HEK293 (cell line): ENCODE measurements around the gene RTN4RL2.

ENCODE experiments used
- CTCF ChIA-PET: fragments of 350-600 bp; formaldehyde crosslinking; extraction: SDS; loops from one replicate; lab custom pipeline; 2021; ENCODE audit warnings: antibody characterized with exemption; lab: Yijun Ruan, JAX
- POLR2A ChIA-PET: fragments of 300-600 bp; formaldehyde crosslinking; extraction: SDS; loops from one replicate; lab custom pipeline; 2020; ENCODE audit warnings: antibody characterized with exemption, inconsistent platforms; lab: Yijun Ruan, JAX
- H3K27ac ChIP-seq: fragments of 200-500 bp; sonication (Bioruptor generic); 2 replicates; pipeline ENCODE4 v1.5.1; 2014; ENCODE audit warnings: low read depth, low read length, control low read depth, inconsistent platforms; ENCODE audit errors: extremely low read depth
- H3K36me3 ChIP-seq, 2 experiments: fragments of 200-500 bp in 1 of 2; sonication (Bioruptor generic) in 1 of 2; 1 replicate in 1 of 2; 2 replicates in 1 of 2; pipeline ENCODE4 v1.5.1; 2014 to 2017; ENCODE audit warnings: inconsistent platforms in 2 of 2, low read length in 2 of 2; ENCODE audit not compliant: control insufficient read depth in 2 of 2, insufficient read depth in 1 of 2
- H3K4me1 ChIP-seq: fragments of 200-500 bp; sonication (Bioruptor generic); 2 replicates; pipeline ENCODE4 v1.5.1; 2014; ENCODE audit warnings: mild to moderate bottlenecking, low read length, inconsistent platforms; ENCODE audit not compliant: control insufficient read depth, insufficient read depth
- H3K4me3 ChIP-seq: 2 replicates; pipeline ENCODE4 v1.5.1; 2011; ENCODE audit warnings: low read depth, mild to moderate bottlenecking, control low read depth, low read length, moderate library complexity
- H3K9me3 ChIP-seq: fragments of 200-500 bp; sonication (Bioruptor generic); 2 replicates; pipeline ENCODE4 v1.5.1; 2014; ENCODE audit warnings: low read depth, low read length, inconsistent platforms; ENCODE audit not compliant: control insufficient read depth, insufficient read depth
- GLIS2 ChIP-seq: fragments of 450-650 bp; formaldehyde crosslinking; IDR thresholded peaks from 2 replicates; pipeline ENCODE4 v1.5.1; 2016; ENCODE audit warnings: missing biosample characterization, missing genetic modification characterization
- HOXD13 ChIP-seq: sonication (generic); formaldehyde crosslinking; IDR thresholded peaks from 2 replicates; pipeline ENCODE4 v1.8.0; 2022; ENCODE audit warnings: missing genetic modification reagents, borderline replicate concordance
- KLF16 ChIP-seq: fragments of 450-650 bp; formaldehyde crosslinking; IDR thresholded peaks from 2 replicates; pipeline ENCODE4 v1.5.1; 2017; ENCODE audit warnings: missing biosample characterization, missing genetic modification characterization
- KLF17 ChIP-seq: fragments of 450-650 bp; formaldehyde crosslinking; IDR thresholded peaks from 2 replicates; pipeline ENCODE4 v1.5.1; 2016; ENCODE audit warnings: missing biosample characterization, missing genetic modification characterization
- MEIS1 ChIP-seq: sonication (generic); formaldehyde crosslinking; IDR thresholded peaks from 2 replicates; pipeline ENCODE4 v1.8.1; 2022; ENCODE audit warnings: missing genetic modification reagents, mild to moderate bottlenecking, borderline replicate concordance
- PRDM2 ChIP-seq: fragments of 450-650 bp; formaldehyde crosslinking; IDR thresholded peaks from 2 replicates; pipeline ENCODE4 v1.5.1; 2016; ENCODE audit warnings: missing biosample characterization, missing genetic modification characterization, borderline replicate concordance
- RBAK ChIP-seq: fragments of 450-650 bp; formaldehyde crosslinking; IDR thresholded peaks from 2 replicates; pipeline ENCODE4 v1.5.1; 2016; ENCODE audit warnings: missing biosample characterization, missing genetic modification characterization
- REST ChIP-seq: fragments of 450-650 bp; formaldehyde crosslinking; IDR thresholded peaks from 2 replicates; pipeline ENCODE4 v1.5.1; 2016; ENCODE audit warnings: missing biosample characterization, missing genetic modification characterization
- ZBTB26 ChIP-seq: fragments of 450-650 bp; formaldehyde crosslinking; optimal IDR thresholded peaks from 2 replicates; pipeline ENCODE3; 2016; ENCODE audit warnings: missing biosample characterization, mild to moderate bottlenecking, missing genetic modification characterization
- ZBTB6 ChIP-seq: fragments of 450-650 bp; formaldehyde crosslinking; IDR thresholded peaks from 2 replicates; pipeline ENCODE4 v1.5.1; 2017; ENCODE audit warnings: missing biosample characterization, missing genetic modification characterization
- ZNF169 ChIP-seq: fragments of 450-650 bp; formaldehyde crosslinking; IDR thresholded peaks from 2 replicates; pipeline ENCODE4 v1.5.1; 2016; ENCODE audit warnings: missing biosample characterization, missing genetic modification characterization
- ZNF221 ChIP-seq: fragments of 450-650 bp; formaldehyde crosslinking; IDR thresholded peaks from 2 replicates; pipeline ENCODE4 v1.5.1; 2017; ENCODE audit warnings: missing biosample characterization, missing genetic modification characterization, borderline replicate concordance
- ZNF223 ChIP-seq: fragments of 450-650 bp; formaldehyde crosslinking; IDR thresholded peaks from 2 replicates; pipeline ENCODE4 v1.5.1; 2016; ENCODE audit warnings: missing biosample characterization, missing genetic modification characterization
- ZNF24 ChIP-seq: fragments of 450-650 bp; formaldehyde crosslinking; IDR thresholded peaks from 2 replicates; pipeline ENCODE4 v1.5.1; 2016; ENCODE audit warnings: missing biosample characterization, missing genetic modification characterization
- ZNF280D ChIP-seq: fragments of 450-650 bp; formaldehyde crosslinking; IDR thresholded peaks from 2 replicates; pipeline ENCODE4 v1.5.1; 2016; ENCODE audit warnings: missing biosample characterization, missing genetic modification characterization
- ZNF292 ChIP-seq: fragments of 450-650 bp; formaldehyde crosslinking; IDR thresholded peaks from 2 replicates; pipeline ENCODE4 v1.5.1; 2016; ENCODE audit warnings: low read depth, missing biosample characterization, missing genetic modification characterization, borderline replicate concordance
- ZNF548 ChIP-seq: fragments of 450-650 bp; formaldehyde crosslinking; IDR thresholded peaks from 2 replicates; pipeline ENCODE4 v1.5.1; 2016; ENCODE audit warnings: missing biosample characterization, missing genetic modification characterization
- ZNF585B ChIP-seq: fragments of 450-650 bp; formaldehyde crosslinking; IDR thresholded peaks from 2 replicates; pipeline ENCODE4 v1.5.1; 2016; ENCODE audit warnings: missing biosample characterization, missing genetic modification characterization
- ZNF664 ChIP-seq: fragments of 450-650 bp; formaldehyde crosslinking; IDR thresholded peaks from 2 replicates; pipeline ENCODE4 v1.5.1; 2016; ENCODE audit warnings: missing biosample characterization, missing genetic modification characterization
- ZSCAN23 ChIP-seq: fragments of 450-650 bp; formaldehyde crosslinking; IDR thresholded peaks from 2 replicates; pipeline ENCODE4 v1.5.1; 2016; ENCODE audit warnings: missing biosample characterization, missing genetic modification characterization

The RTN4RL2 gene

GRCh38 chr11:57421805-57422204 lies 38.5 kb upstream of the RTN4RL2 start:
- ChIA-PET POLR2A (no interaction called here), CTCF (interaction anchor here (0.6 kb wide), 2 partner anchors 36 to 40 kb away, joined by 3 to 7 read pairs; no protein-coding TSS in a partner anchor)
- TF ChIP-seq ZNF221 (tag by site-specific recombination), result no peak
- TF ChIP-seq ZNF292 (tag by site-specific recombination), result no peak
- TF ChIP-seq MEIS1 (CRISPR knock-in tag), result no peak
- TF ChIP-seq ZNF169 (tag by site-specific recombination), result no peak
- TF ChIP-seq ZBTB26 (tag by site-specific recombination), result no peak
- TF ChIP-seq ZNF664 (tag by site-specific recombination), result no peak
- TF ChIP-seq KLF16 (tag by site-specific recombination), result no peak
- no peak for TF ChIP-seq ZBTB6 (tag by site-specific recombination)
- no peak for TF ChIP-seq PRDM2 (tag by site-specific recombination)
- TF ChIP-seq RBAK, result no peak
- TF ChIP-seq ZNF585B (tag by site-specific recombination), result no peak
- no peaks in the 10 kb centered on the region for H3K36me3 ChIP-seq
- H3K27ac ChIP-seq, result no peak overlapping the region
- H3K4me3 ChIP-seq, result no peak overlapping the region
- no peaks in the 10 kb centered on the region for H3K9me3 ChIP-seq
- no peaks in the 10 kb centered on the region for H3K4me1 ChIP-seq

- Histone ChIP-seq H3K9me3 (no peaks in the 10 kb centered on the region), H3K27ac (no peak overlapping the region), H3K4me3 (no peak overlapping the region), H3K4me1 (no peaks in the 10 kb centered on the region), H3K36me3 (no peaks in the 10 kb centered on the region)
- ChIA-PET CTCF (no interaction called here), POLR2A (no interaction called here)
- TF ChIP-seq REST (no peak), ZNF280D (tag by site-specific recombination) (no peak), ZSCAN23 (tag by site-specific recombination) (no peak), ZNF548 (tag by site-specific recombination) (no peak), GLIS2 (no peak), ZNF24 (tag by site-specific recombination) (no peak), HOXD13 (CRISPR knock-in tag) (no peak), KLF17 (no peak), ZNF223 (tag by site-specific recombination) (no peak)
Observed at GRCh38 chr11:57422669-57423068, 37.7 kb upstream of the RTN4RL2 start.
